A549 treated with AZD9567 at 1 μM for 4 hours (cell line): ENCODE data around the gene GH2. TPM values are rescaled to one million over a fixed set of nuclear protein-coding genes. Genes with fewer than 3 reads are reported as not detected.

Experiments used
- total RNA-seq: library from RNA; stranded (reverse); fragments of 200-300 nt; extraction: Qiagen RNA extraction; gene quantifications from 5 replicates; pipeline ENCODE4 v1.2.3, GENCODE V29; 2022; ENCODE audit not compliant: insufficient read depth

Gene GH2
- total RNA-seq: not detected in 5 replicates

DNA sequence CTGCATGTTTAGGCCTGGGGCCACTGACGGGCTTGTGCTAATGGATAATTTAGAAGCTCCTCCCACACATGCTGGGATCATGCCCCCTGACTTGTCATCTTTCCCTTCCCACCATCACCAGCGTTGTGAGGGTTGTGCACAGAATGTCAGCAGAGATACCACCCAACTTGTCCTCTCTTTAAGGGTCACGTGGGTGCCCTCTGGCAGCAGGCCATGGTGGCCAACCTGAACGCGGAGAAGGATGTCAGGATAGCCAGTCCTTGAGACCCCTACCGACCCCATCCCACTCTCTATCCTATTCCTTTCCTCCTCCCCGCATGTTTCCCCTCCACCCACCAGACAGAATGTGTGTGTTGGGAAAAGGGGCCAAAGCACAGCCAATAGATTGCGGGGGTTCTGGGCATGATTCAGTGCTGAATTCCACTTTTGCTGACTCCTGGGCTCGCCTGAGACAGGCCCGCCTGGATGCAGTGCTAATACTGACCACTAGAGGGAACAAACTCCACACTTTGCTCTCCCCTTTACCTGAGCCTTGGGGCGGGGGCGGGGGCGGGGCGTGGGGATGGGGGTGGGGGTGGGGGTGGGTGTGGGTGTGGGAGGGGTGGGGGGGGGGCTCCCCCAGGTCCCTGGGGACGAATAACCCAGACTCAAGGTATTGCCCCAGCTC lies at the start of gene GH2:
GH2 (minus strand) TSS at position 10 of the 667 bp plus-strand sequence. CDS start 143 bp downstream, outside the sequence.

GRCh38 chr17:63918789-63919305 lies 37.1 kb upstream of the GH2 start, which contains the start of gene GH1:
GH1 (minus strand) TSS chr17:63918839; CDS start chr17:63918776, 63 bp downstream.

GRCh38 chr17:63911041-63911635 lies 29.4 kb upstream of the GH2 start, which contains the start of gene CSHL1:
CSHL1 (minus strand) TSS chr17:63911258; CDS start chr17:63911196, 62 bp downstream.

DNA sequence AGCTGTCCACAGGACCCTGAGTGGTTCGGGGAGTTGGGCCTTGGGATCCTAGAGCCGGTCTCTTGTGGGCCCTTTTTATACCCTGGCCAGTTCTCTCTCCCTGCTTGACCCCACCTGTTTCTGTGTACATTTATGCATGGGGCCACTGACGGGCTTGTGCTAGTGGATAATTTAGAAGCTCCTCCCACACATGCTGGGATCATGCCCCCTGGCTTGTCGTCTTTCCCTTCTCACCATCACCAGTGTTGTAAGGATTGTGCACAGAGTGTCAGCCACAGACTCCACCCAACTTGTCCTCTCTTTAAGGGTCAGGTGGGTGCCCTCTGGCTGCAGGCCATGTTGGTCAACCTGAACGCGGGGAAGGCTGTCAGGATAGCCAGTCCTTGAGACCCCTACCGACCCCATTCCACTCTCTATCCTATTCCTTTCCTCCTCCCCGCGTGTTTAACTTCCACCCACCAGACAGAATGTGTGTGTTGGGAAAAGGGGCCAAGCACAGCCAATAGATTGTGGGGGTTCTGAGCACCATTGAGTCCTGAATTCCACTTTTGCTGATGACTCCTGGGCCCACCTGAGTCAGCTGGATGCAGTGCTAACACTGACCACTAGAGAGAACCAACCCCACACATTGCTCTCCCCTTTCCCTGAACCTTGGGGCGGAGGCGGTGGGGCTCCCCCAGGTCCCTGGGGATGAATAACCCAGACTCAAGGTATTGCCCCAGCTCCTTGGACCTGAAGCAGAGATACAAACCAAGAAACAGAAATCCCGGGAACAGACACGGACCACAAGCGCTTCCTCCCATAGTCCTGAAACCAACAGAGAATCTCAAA lies 15.0 kb upstream of the GH2 start, which contains the start of gene CSH1:
CSH1 (minus strand) TSS at position 51 of the 831 bp plus-strand sequence. CDS start 63 bp downstream, outside the sequence.

DNA sequence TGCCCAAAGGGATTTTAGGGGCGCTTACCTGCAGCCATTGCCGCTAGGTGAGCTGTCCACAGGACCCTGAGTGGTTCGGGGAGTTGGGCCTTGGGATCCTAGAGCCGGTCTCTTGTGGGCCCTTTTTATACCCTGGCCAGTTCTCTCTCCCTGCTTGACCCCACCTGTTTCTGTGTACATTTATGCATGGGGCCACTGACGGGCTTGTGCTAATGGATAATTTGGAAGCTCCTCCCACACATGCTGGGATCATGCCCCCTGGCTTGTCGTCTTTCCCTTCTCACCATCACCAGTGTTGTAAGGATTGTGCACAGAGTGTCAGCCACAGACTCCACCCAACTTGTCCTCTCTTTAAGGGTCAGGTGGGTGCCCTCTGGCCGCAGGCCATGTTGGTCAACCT lies 8.2 kb downstream of the GH2 start, which contains the start of gene CSH2:
CSH2 (minus strand) TSS at position 101 of the 400 bp plus-strand sequence; CDS start at position 38, 63 bp downstream.

DNA sequence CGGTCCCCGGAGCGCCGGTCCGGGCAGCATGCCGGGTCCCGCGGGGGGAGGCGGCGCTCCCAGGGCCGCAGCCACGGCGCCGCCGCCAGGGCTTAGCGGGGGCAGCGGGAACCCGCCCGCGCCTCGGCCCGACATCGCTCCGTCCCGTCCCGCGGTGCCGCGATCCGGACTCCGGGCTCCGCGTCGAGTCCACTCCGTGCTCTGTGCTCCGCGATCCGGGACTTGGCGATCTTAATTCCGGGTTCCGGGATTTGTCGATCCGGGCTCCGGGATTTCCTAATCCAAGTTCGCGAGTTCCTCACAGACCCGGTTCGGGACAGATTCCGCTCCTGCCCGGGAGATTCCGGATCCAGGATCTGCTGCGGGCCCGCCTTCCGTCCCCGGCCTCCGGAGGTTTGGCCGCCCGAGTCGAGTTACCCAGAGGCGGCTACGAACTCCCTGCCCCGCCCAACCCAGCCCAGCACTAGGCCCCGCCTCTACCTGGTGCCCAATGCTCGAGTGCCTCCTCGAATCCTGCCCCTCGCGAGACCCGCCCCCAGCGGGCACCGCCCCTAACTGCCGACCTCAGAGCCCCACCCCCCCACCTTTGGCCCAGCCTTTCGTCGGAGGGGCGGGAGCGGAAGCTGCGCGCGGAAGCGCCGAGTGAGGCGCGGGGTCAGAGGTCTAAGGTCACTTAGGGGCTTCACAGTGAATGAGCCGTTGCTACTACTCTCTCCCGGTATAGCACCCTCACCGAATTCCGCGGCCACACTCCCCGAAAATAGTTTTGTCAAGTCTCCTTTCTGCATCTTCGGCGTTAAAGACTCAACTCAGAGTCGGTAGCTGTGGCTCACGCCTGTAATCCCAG lies 39.0 kb downstream of the GH2 start, which contains the start of gene SMARCD2:
SMARCD2 (minus strand) TSS at position 146 of the 847 bp plus-strand sequence; CDS start at position 135, 11 bp downstream.

Other genes with a start within 250 kb of the GH2 start
- gene LIMD2, start 181.8 kb downstream of the GH2 start, total RNA-seq: 6.7 to 13.6 TPM (median 11.1 TPM) in 5 replicates
- gene STRADA, start 140.1 kb downstream of the GH2 start, total RNA-seq: 24.9 to 29.3 TPM (median 26.4 TPM) in 5 replicates
- 93.5 to 137 TPM (median 99.5 TPM) in 5 replicates for gene CCDC47, start 108.3 kb downstream of the GH2 start, total RNA-seq
- gene DDX42, start 107.8 kb downstream of the GH2 start, total RNA-seq: 96.9 to 111 TPM (median 100 TPM) in 5 replicates
- 202 to 232 TPM (median 220 TPM) in 5 replicates for gene PSMC5, start 54.5 kb downstream of the GH2 start, total RNA-seq
- 50.6 to 85.0 TPM (median 56.6 TPM) in 5 replicates for gene FTSJ3, start 54.3 kb downstream of the GH2 start, total RNA-seq
- 53.2 to 61.5 TPM (median 57.0 TPM) in 5 replicates for gene SMARCD2, start 39.3 kb downstream of the GH2 start, total RNA-seq
- not detected in 5 replicates for gene CSH2, start 8.3 kb downstream of the GH2 start, total RNA-seq
- not detected in 5 replicates for gene CSH1, start 14.6 kb upstream of the GH2 start, total RNA-seq
- not detected in 5 replicates for gene CSHL1, start 29.3 kb upstream of the GH2 start, total RNA-seq
- gene GH1, start 36.9 kb upstream of the GH2 start, total RNA-seq: not detected in 5 replicates
- gene CD79B, start 50.4 kb upstream of the GH2 start, total RNA-seq: 0.07 TPM in 2 of 5 replicates, not detected in the others
- 0.02 to 0.03 TPM (median 0.02 TPM) in 3 of 5 replicates, not detected in the others for gene SCN4A, start 91.0 kb upstream of the GH2 start, total RNA-seq
- gene PRR29, start 116.4 kb upstream of the GH2 start, total RNA-seq: 0.48 to 0.71 TPM (median 0.56 TPM) in 4 of 5 replicates, not detected in the other
- gene ICAM2, start 138.7 kb upstream of the GH2 start, total RNA-seq: 0.08 to 0.09 TPM in 2 of 5 replicates, not detected in the others
- gene ERN1, start 248.2 kb upstream of the GH2 start, total RNA-seq: 2.2 to 4.3 TPM (median 3.7 TPM) in 5 replicates